ENCODE data around the gene SCN4B. TPM values are rescaled to one million over a fixed set of nuclear protein-coding genes. Genes with fewer than 3 reads are reported as not detected.

The SCN4B gene
- total RNA-seq, 1 experiment from 2014 or later = 1.6 TPM

DNA sequence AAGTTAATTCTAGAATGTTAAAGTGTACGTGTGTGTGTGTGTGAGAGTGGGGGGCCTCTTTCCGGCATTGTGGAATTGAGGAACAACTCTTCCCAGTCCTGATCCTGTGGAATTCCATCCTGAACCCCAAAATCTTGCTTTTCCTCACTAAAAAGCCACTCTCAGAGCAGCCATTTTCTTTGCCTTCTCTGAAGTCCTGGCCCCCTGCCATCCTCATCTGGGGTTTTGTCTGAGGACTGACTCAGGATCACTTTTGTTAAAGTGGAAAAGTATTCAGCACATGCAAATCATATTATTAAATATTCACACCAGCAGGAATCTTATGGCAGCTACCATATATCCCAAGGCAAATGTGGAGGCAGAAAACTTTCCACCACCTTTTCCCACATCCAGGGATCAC lies 3.8 kb downstream of the SCN4B start:
- Histone ChIP-seq H3K79me2 (ENCODE audit: insufficient read depth, low read length) (no peaks in the 10 kb centered on the region), H2BK5ac (ENCODE audit: insufficient read length, low read length) (no peak overlapping the region), H4K91ac (ENCODE audit: insufficient read length, low read depth, low read length) (no peak overlapping the region), H3K27ac (ENCODE audit: insufficient read length, low read depth, low read length) (no peak overlapping the region), H3K4ac (ENCODE audit: low read depth, low read length) (no peak overlapping the region), H2BK12ac (ENCODE audit: insufficient read length, low read depth, low read length) (no peak overlapping the region), H3K27me3 (ENCODE audit: insufficient read depth, low read length) (peaks cover 34% of the 10 kb centered on the region), H3K14ac (ENCODE audit: insufficient read depth, low read length) (no peak overlapping the region), H3K23me2 (ENCODE audit: insufficient read length, low read depth, low read length, poor library complexity, severe bottlenecking) (peaks cover 25% of the 10 kb centered on the region), H3T11ph (ENCODE audit: low read length) (no peak overlapping the region), H2BK20ac (ENCODE audit: low read depth, low read length, poor library complexity, severe bottlenecking) (no peak overlapping the region), H2BK15ac (ENCODE audit: low read depth, low read length) (no peak overlapping the region), H3K23ac (ENCODE audit: insufficient read length, low read depth, low read length) (no peak overlapping the region), H3K56ac (ENCODE audit: insufficient read length, low read depth, low read length) (no peak overlapping the region), H2BK120ac (ENCODE audit: low read depth, low read length, poor library complexity, severe bottlenecking) (no peak overlapping the region), H4K20me1 (ENCODE audit: control insufficient read depth, insufficient read depth, insufficient read length) (no peaks in the 10 kb centered on the region), H3K4me2 (ENCODE audit: insufficient read depth, insufficient read length, low read length) (no peak overlapping the region), H3K9ac (ENCODE audit: extremely low read depth, insufficient read length, low read length) (no peak overlapping the region), H4K8ac (replicated peaks; ENCODE audit: insufficient read length, low read depth, low read length) (no peak overlapping the region), H2AK5ac (ENCODE audit: insufficient read length, low read length) (no peak overlapping the region), H2AFZ (ENCODE audit: low read length) (no peak overlapping the region), H4K5ac (ENCODE audit: insufficient read length, low read depth, low read length) (no peak overlapping the region), H3K9me3 (ENCODE audit: control insufficient read depth, low read depth, low read length) (no peaks in the 10 kb centered on the region), H3K4me1 (ENCODE audit: insufficient read depth, low read length) (no peaks in the 10 kb centered on the region; the same call in 1 of the 2 replicates), H3K79me1 (ENCODE audit: insufficient read depth, low read depth, low read length, poor library complexity, severe bottlenecking) (no peaks in the 10 kb centered on the region), H3K18ac (ENCODE audit: insufficient read length, low read depth, low read length) (no peak overlapping the region)
- no peaks in the 10 kb centered on the region; a peak in 1 of 7 replicates for H3K36me3 Mint-ChIP-seq (ENCODE audit: insufficient read depth in 1 of 3, low read depth in 3 of 3)
- no peak overlapping the region for H3K27ac Mint-ChIP-seq
- TF ChIP-seq, protein P1, sequence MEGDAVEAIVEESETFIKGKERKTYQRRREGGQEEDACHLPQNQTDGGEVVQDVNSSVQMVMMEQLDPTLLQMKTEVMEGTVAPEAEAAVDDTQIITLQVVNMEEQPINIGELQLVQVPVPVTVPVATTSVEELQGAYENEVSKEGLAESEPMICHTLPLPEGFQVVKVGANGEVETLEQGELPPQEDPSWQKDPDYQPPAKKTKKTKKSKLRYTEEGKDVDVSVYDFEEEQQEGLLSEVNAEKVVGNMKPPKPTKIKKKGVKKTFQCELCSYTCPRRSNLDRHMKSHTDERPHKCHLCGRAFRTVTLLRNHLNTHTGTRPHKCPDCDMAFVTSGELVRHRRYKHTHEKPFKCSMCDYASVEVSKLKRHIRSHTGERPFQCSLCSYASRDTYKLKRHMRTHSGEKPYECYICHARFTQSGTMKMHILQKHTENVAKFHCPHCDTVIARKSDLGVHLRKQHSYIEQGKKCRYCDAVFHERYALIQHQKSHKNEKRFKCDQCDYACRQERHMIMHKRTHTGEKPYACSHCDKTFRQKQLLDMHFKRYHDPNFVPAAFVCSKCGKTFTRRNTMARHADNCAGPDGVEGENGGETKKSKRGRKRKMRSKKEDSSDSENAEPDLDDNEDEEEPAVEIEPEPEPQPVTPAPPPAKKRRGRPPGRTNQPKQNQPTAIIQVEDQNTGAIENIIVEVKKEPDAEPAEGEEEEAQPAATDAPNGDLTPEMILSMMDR (conservative IDR thresholded peaks at IDR 0.05) = no peak
- H3K27me3 Mint-ChIP-seq (ENCODE audit: low read depth) = peaks cover 87% of the 10 kb centered on the region
- no peak overlapping the region; a peak in 1 of 5 replicates for H3K4me3 Mint-ChIP-seq
- no peak for DNase-seq
- H3K9me3 Mint-ChIP-seq = no peaks in the 10 kb centered on the region; a peak in 2 of 5 replicates
- peaks cover 28 to 46% of the 10 kb centered on the region in 2 experiments for H3K4me1 Mint-ChIP-seq
- no CpG with 5 or more reads among the region's 2 CpGs for WGBS (ENCODE audit: extremely low coverage, insufficient read length, low lambda C conversion rate)
